Urinary bladder (tissue), 4 donors: ENCODE data around the gene CCL18. TPM values are rescaled to one million over a fixed set of nuclear protein-coding genes. Genes with fewer than 3 reads are reported as not detected.
"Not testable (repeated sequence)": the region's sequence is repeated elsewhere in the genome, so short reads cannot be mapped to it uniquely, and the experiment has no call there.

ENCODE experiments used
- DNase-seq: peaks from one replicate; pipeline ENCODE4 v3.0.0-alpha.2; 2015; ENCODE audit errors: extremely low spot score
- H3K27ac ChIP-seq: one replicate; pipeline ENCODE4 v1.5.1; 2013; ENCODE audit warnings: low read depth, mild to moderate bottlenecking, moderate library complexity
- H3K36me3 ChIP-seq: one replicate; pipeline ENCODE4 v1.6.1; 2013; ENCODE audit warnings: mild to moderate bottlenecking, moderate library complexity; ENCODE audit not compliant: insufficient read depth
- H3K4me1 ChIP-seq: one replicate; pipeline ENCODE4 v1.6.1; 2013; ENCODE audit warnings: mild to moderate bottlenecking, moderate library complexity; ENCODE audit not compliant: insufficient read depth
- H3K4me3 ChIP-seq: one replicate; pipeline ENCODE4 v1.5.1; 2013; ENCODE audit warnings: low read depth, low read length
- WGBS: extraction: QIAGEN DNeasy Blood & Tissue Kit; methylation state at CpG from one replicate; pipeline ENCODE4 v1.1.7; 2013; 5-methylcytosine and 5-hydroxymethylcytosine counted together
- polyA plus RNA-seq: library from polyadenylated mRNA; stranded (reverse); fragments of 200-250 nt; gene quantifications from one replicate; pipeline ENCODE4 v1.2.3, GENCODE V29; 2013
- total RNA-seq: library from RNA; depleted of rRNA; stranded (reverse); fragments of >200 nt; gene quantifications from one replicate; pipeline ENCODE4 v1.2.3, GENCODE V29; 2014
- donor health status: healthy with polysubstance abuse.
- donor health status: healthy.

CCL18 gene
- total RNA-seq, result not detected
- 1.5 TPM for polyA plus RNA-seq

GRCh38 chr17:36063786-36064541 lies at the start of gene CCL18:
CCL18 (plus strand) TSS chr17:36064272; CDS start chr17:36064343, 71 bp downstream.
- Histone ChIP-seq H3K4me3 (no peak within 1 kb of the TSS), H3K36me3 (no peaks in the 10 kb centered on the region), H3K27ac (no peak within 1 kb of the TSS), H3K4me1 (no peaks in the 10 kb centered on the region)
- WGBS, result 67% methylated on average over 5 of the region's 5 CpGs
- no peak for DNase-seq

- WGBS, result 65% methylated on average over 5 of the region's 5 CpGs
- H3K4me1 ChIP-seq, result no peaks in the 10 kb centered on the region
- no peak for DNase-seq
- H3K4me3 ChIP-seq, result no peak overlapping the region
- H3K27ac ChIP-seq, result no peak overlapping the region
- no peaks in the 10 kb centered on the region for H3K36me3 ChIP-seq
Observed at GRCh38 chr17:36014946-36015345, 49.1 kb upstream of the CCL18 start.

- H3K27ac ChIP-seq, H3K4me1 ChIP-seq, DNase-seq, H3K36me3 ChIP-seq, H3K4me3 ChIP-seq: not testable (repeated sequence)
- WGBS, result 93% methylated on average over 4 of the region's 4 CpGs
Observed at GRCh38 chr17:36015895-36016294, 48.2 kb upstream of the CCL18 start.

- no peak for DNase-seq
- Histone ChIP-seq H3K4me3 (no peak overlapping the region), H3K27ac (no peak overlapping the region), H3K36me3 (no peaks in the 10 kb centered on the region), H3K4me1 (no peaks in the 10 kb centered on the region)
- 90% methylated on average over 2 of the region's 2 CpGs for WGBS
Observed at GRCh38 chr17:36016555-36016954, 47.5 kb upstream of the CCL18 start.

- 35% methylated on average over 6 of the region's 6 CpGs for WGBS
- no peak for DNase-seq
Observed at GRCh38 chr17:36017799-36018198, 46.3 kb upstream of the CCL18 start, which contains the start of gene CCL23. CCL23 (minus strand) TSS chr17:36017972; CDS start chr17:36017897, 75 bp downstream.

GRCh38 chr17:36019423-36019822 lies 44.6 kb upstream of the CCL18 start:
- 75% methylated on average over 2 of the region's 2 CpGs for WGBS
- Histone ChIP-seq H3K36me3 (no peaks in the 10 kb centered on the region), H3K4me1 (no peaks in the 10 kb centered on the region), H3K27ac (no peak overlapping the region), H3K4me3 (no peak overlapping the region)
- no peak for DNase-seq

More at GRCh38 chr17:36017799-36018198, 46.3 kb upstream of the CCL18 start, which contains the start of gene CCL23:
- Histone ChIP-seq H3K36me3 (no peaks in the 10 kb centered on the region), H3K4me3 (no peak within 1 kb of the TSS), H3K27ac (no peak within 1 kb of the TSS), H3K4me1 (no peaks in the 10 kb centered on the region)

GRCh38 chr17:36024106-36024869 lies 39.8 kb upstream of the CCL18 start:
- DNase-seq, result no peak
- Histone ChIP-seq H3K4me3 (no peak overlapping the region), H3K27ac (no peak overlapping the region), H3K4me1 (no peaks in the 10 kb centered on the region), H3K36me3 (no peaks in the 10 kb centered on the region)
- 76% methylated on average over 6 of the region's 6 CpGs for WGBS

GRCh38 chr17:36027761-36028160 lies 36.3 kb upstream of the CCL18 start:
- H3K27ac ChIP-seq, result no peak overlapping the region
- H3K4me3 ChIP-seq, result no peak overlapping the region
- no peaks in the 10 kb centered on the region for H3K36me3 ChIP-seq
- H3K4me1 ChIP-seq, result no peaks in the 10 kb centered on the region
- DNase-seq, result no peak
- 29% methylated on average over 4 of the region's 4 CpGs for WGBS

GRCh38 chr17:36030956-36031355 lies 33.1 kb upstream of the CCL18 start:
- no peak for DNase-seq
- 91% methylated on average over 1 of the region's 1 CpG for WGBS
- H3K27ac ChIP-seq, result no peak overlapping the region
- H3K4me1 ChIP-seq, result no peaks in the 10 kb centered on the region
- no peaks in the 10 kb centered on the region for H3K36me3 ChIP-seq
- H3K4me3 ChIP-seq, result no peak overlapping the region

GRCh38 chr17:36034127-36034526 lies 29.9 kb upstream of the CCL18 start:
- WGBS, result 46% methylated on average over 3 of the region's 3 CpGs
- no peak overlapping the region for H3K27ac ChIP-seq
- no peak overlapping the region for H3K4me3 ChIP-seq
- no peak for DNase-seq
- H3K4me1 ChIP-seq, result no peaks in the 10 kb centered on the region
- no peaks in the 10 kb centered on the region for H3K36me3 ChIP-seq

- Histone ChIP-seq H3K4me1 (no peaks in the 10 kb centered on the region), H3K36me3 (no peaks in the 10 kb centered on the region), H3K27ac (no peak overlapping the region), H3K4me3 (no peak overlapping the region)
- WGBS, result 83% methylated on average over 4 of the region's 4 CpGs
- no peak for DNase-seq
Observed at GRCh38 chr17:36036235-36036634, 27.8 kb upstream of the CCL18 start.

GRCh38 chr17:36048066-36048465 lies 16.0 kb upstream of the CCL18 start:
- Histone ChIP-seq H3K36me3 (no peaks in the 10 kb centered on the region), H3K27ac (no peak overlapping the region), H3K4me1 (no peaks in the 10 kb centered on the region), H3K4me3 (no peak overlapping the region)
- WGBS, result 80% methylated on average over 2 of the region's 2 CpGs
- no peak for DNase-seq

GRCh38 chr17:36049643-36050042 lies 14.4 kb upstream of the CCL18 start:
- Histone ChIP-seq H3K4me3 (no peak overlapping the region), H3K36me3 (no peaks in the 10 kb centered on the region), H3K4me1 (no peaks in the 10 kb centered on the region), H3K27ac (no peak overlapping the region)
- DNase-seq, result no peak
- 96% methylated on average over 2 of the region's 2 CpGs for WGBS

- H3K4me1 ChIP-seq, result no peaks in the 10 kb centered on the region
- 88% methylated on average over 2 of the region's 2 CpGs for WGBS
- H3K36me3 ChIP-seq, result no peaks in the 10 kb centered on the region
- no peak for DNase-seq
- H3K4me3 ChIP-seq, result no peak overlapping the region
- H3K27ac ChIP-seq, result no peak overlapping the region
Observed at GRCh38 chr17:36055171-36055570, 8.9 kb upstream of the CCL18 start.
